SK-N-SH (cell line): ENCODE data around the gene MRPL54.

Experiments used
- CHD2 ChIP-seq: fragments of 150-350 bp; IDR thresholded peaks from 2 replicates; pipeline ENCODE4 v1.6.1; 2018; ENCODE audit warnings: low read length; ENCODE audit not compliant: partially characterized antibody
- CTCF ChIP-seq: fragments of 200-600 bp; sonication (generic); IDR thresholded peaks from 2 replicates; pipeline ENCODE4 v1.6.1; 2017; ENCODE audit warnings: antibody characterized with exemption, mild to moderate bottlenecking, moderate library complexity
- EZH2phosphoT487 ChIP-seq: fragments of 200-600 bp; sonication (generic); IDR thresholded peaks from 2 replicates; pipeline ENCODE4 v1.6.1; 2017; ENCODE audit warnings: low read depth, mixed run types, mild to moderate bottlenecking, antibody characterized with exemption, moderate library complexity, borderline replicate concordance
- GATA2 ChIP-seq: sonication (generic); formaldehyde crosslinking; IDR thresholded peaks from 2 replicates; pipeline ENCODE4 v1.5.0; 2020; ENCODE audit warnings: mild to moderate bottlenecking, missing genetic modification reagents
- IRF3 ChIP-seq: fragments of 150-350 bp; IDR thresholded peaks from 2 replicates; pipeline ENCODE4 v1.6.1; 2016; ENCODE audit warnings: mild to moderate bottlenecking, low read depth, low read length
- JUND ChIP-seq: IDR thresholded peaks from 2 replicates; pipeline ENCODE4 v1.4.0; 2012
- MAX ChIP-seq: IDR thresholded peaks from 2 replicates; pipeline ENCODE4 v1.4.0; 2012; ENCODE audit warnings: low read depth
- MXI1 ChIP-seq: IDR thresholded peaks from 2 replicates; pipeline ENCODE4 v1.6.1; 2012; ENCODE audit warnings: mild to moderate bottlenecking, low read depth, low read length, improper control_type of control experiment
- RAD21 ChIP-seq: IDR thresholded peaks from 2 replicates; pipeline ENCODE4 v1.6.1; 2012; ENCODE audit warnings: mild to moderate bottlenecking, low read length
- REST ChIP-seq: IDR thresholded peaks from 2 replicates; pipeline ENCODE4 v1.6.1; 2012; ENCODE audit warnings: mild to moderate bottlenecking, low read depth, low read length, moderate library complexity
- USF1 ChIP-seq: IDR thresholded peaks from 2 replicates; pipeline ENCODE4 v1.4.0; 2012; ENCODE audit warnings: low read depth, borderline replicate concordance
- ZBTB33 ChIP-seq: IDR thresholded peaks from 2 replicates; pipeline ENCODE4 v1.4.0; 2012; ENCODE audit warnings: low read depth, borderline replicate concordance

GRCh38 chr19:3751236-3751635 lies 11.2 kb upstream of the MRPL54 start:
- TF ChIP-seq IRF3 (no peak), CTCF (no peak), CHD2 (no peak), REST (no peak), GATA2 (CRISPR knock-in tag) (no peak), MAX (no peak), EZH2phosphoT487 (no peak), ZBTB33 (no peak), MXI1 (no peak), USF1 (no peak), RAD21 (no peak), JUND (no peak)
